Ectodermal cell (in vitro differentiated cells): Measurements from ENCODE around the gene UGT1A1.

Source experiments
- H3K27ac ChIP-seq: 2 replicates; pipeline ENCODE4 v1.7.0; 2013; ENCODE audit warnings: mild to moderate bottlenecking, low read depth, low read length; ENCODE audit not compliant: insufficient read depth, poor library complexity, severe bottlenecking
- H3K27me3 ChIP-seq: 2 replicates; pipeline ENCODE4 v1.7.0; 2013; ENCODE audit warnings: mild to moderate bottlenecking, low read length; ENCODE audit not compliant: insufficient read depth, control insufficient read depth, poor library complexity, severe bottlenecking
- H3K36me3 ChIP-seq: one replicate; pipeline ENCODE4 v1.7.0; 2013; ENCODE audit warnings: low read length; ENCODE audit not compliant: control insufficient read depth, insufficient read depth
- H3K4me1 ChIP-seq: one replicate; pipeline ENCODE4 v1.7.0; 2013; ENCODE audit warnings: low read length; ENCODE audit not compliant: control insufficient read depth, insufficient read depth
- H3K4me3 ChIP-seq: 2 replicates; pipeline ENCODE4 v1.7.0; 2013; ENCODE audit warnings: low read depth, low read length, control low read depth; ENCODE audit not compliant: insufficient read depth
- H3K9me3 ChIP-seq: 2 replicates; pipeline ENCODE4 v1.7.0; 2013; ENCODE audit warnings: mild to moderate bottlenecking, low read length, moderate library complexity; ENCODE audit not compliant: control insufficient read depth
- WGBS, 2 experiments: methylation state at CpG; one replicate each; pipeline ENCODE4 v1.1.7; 2013; ENCODE audit warnings: missing lambda C conversion rate in 2 of 2; 5-methylcytosine and 5-hydroxymethylcytosine counted together

Gene UGT1A1

GRCh38 chr2:233758141-233758540 lies 1.9 kb upstream of the UGT1A1 start:
- Histone ChIP-seq H3K36me3 (no peaks in the 10 kb centered on the region), H3K27ac (no peak overlapping the region), H3K27me3 (no peaks in the 10 kb centered on the region), H3K4me1 (no peaks in the 10 kb centered on the region), H3K9me3 (no peaks in the 10 kb centered on the region), H3K4me3 (no peak overlapping the region)

DNA sequence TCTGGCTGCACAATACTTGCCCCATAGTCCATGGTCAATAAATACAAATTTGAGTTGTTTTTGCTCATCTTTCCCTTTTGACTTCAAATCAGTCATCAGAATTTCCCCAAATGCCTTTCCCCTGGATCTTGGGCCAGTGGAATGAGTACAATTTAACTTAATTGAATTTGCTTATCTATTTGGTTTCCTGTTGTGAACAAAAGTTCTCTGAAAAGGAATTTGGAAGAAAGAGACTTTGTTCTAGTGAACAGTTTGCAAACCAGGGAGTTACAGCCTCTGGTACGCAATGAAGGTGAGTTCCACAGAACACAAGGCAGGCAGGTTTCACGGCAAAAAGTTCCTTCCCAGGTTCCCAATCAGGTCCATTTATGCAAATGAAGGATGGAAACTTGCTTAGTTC lies 1.2 kb upstream of the UGT1A1 start:
- no peaks in the 10 kb centered on the region for H3K27me3 ChIP-seq
- H3K36me3 ChIP-seq: no peaks in the 10 kb centered on the region
- no peak overlapping the region for H3K27ac ChIP-seq
- WGBS, 2 experiments: 94 to 97% methylated on average over 2 of the region's 2 CpGs
- no peak overlapping the region for H3K4me3 ChIP-seq
- H3K9me3 ChIP-seq: no peaks in the 10 kb centered on the region
- no peaks in the 10 kb centered on the region for H3K4me1 ChIP-seq

GRCh38 chr2:233761040-233761769 lies 1.1 kb downstream of the UGT1A1 start:
- H3K27ac ChIP-seq: no peak overlapping the region
- no peaks in the 10 kb centered on the region for H3K9me3 ChIP-seq
- H3K4me3 ChIP-seq: no peak overlapping the region
- 93 to 95% methylated on average over 4 of the region's 4 CpGs for WGBS, 2 experiments
- H3K36me3 ChIP-seq: no peaks in the 10 kb centered on the region
- H3K4me1 ChIP-seq: no peaks in the 10 kb centered on the region
- no peaks in the 10 kb centered on the region for H3K27me3 ChIP-seq

GRCh38 chr2:233764264-233764663 lies 4.2 kb downstream of the UGT1A1 start:
- H3K4me3 ChIP-seq: no peak overlapping the region
- no peaks in the 10 kb centered on the region for H3K9me3 ChIP-seq
- no peaks in the 10 kb centered on the region for H3K4me1 ChIP-seq
- no peaks in the 10 kb centered on the region for H3K36me3 ChIP-seq
- 92% methylated on average over 7 of the region's 7 CpGs for WGBS, 2 experiments
- H3K27ac ChIP-seq: no peak overlapping the region
- no peaks in the 10 kb centered on the region for H3K27me3 ChIP-seq

DNA sequence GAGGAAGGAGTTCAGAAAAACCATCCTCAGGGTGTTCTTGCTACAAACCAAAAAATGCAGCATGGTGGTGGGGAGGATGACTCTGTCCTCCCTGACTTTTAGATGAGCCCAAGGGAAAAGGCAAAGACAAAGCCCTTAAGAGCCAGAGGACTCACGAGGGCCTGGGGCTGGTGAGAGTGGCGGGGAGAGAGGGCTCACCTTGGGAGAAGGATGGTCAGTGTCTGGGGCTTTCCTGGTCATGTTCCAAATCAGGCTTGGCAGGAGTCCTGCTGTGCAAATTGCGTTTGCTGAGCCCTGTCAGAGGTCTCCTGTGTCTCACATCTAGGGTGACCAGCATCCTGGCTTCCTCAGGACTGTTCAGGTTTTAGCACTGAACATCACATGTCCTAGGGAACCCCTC lies 4.7 kb downstream of the UGT1A1 start:
- Histone ChIP-seq H3K36me3 (no peaks in the 10 kb centered on the region), H3K27me3 (no peaks in the 10 kb centered on the region), H3K4me1 (no peaks in the 10 kb centered on the region), H3K9me3 (no peaks in the 10 kb centered on the region), H3K4me3 (no peak overlapping the region), H3K27ac (no peak overlapping the region)
- 85 to 91% methylated on average over 3 of the region's 3 CpGs for WGBS, 2 experiments

- Histone ChIP-seq H3K9me3 (no peaks in the 10 kb centered on the region), H3K27me3 (no peaks in the 10 kb centered on the region), H3K4me1 (no peaks in the 10 kb centered on the region), H3K4me3 (no peak overlapping the region), H3K36me3 (no peaks in the 10 kb centered on the region), H3K27ac (no peak overlapping the region)
- WGBS, 2 experiments: 92 to 93% methylated on average over 3 to 4 of the region's 4 CpGs
Measured at GRCh38 chr2:233766416-233766815, 6.3 kb downstream of the UGT1A1 start.

- Histone ChIP-seq H3K36me3 (no peaks in the 10 kb centered on the region), H3K27ac (no peak overlapping the region), H3K27me3 (no peaks in the 10 kb centered on the region), H3K4me3 (no peak overlapping the region), H3K9me3 (no peaks in the 10 kb centered on the region), H3K4me1 (no peaks in the 10 kb centered on the region)
- WGBS, 2 experiments: 78 to 81% methylated on average over 4 of the region's 4 CpGs
Measured at GRCh38 chr2:233768076-233768475, 8.0 kb downstream of the UGT1A1 start.

DNA sequence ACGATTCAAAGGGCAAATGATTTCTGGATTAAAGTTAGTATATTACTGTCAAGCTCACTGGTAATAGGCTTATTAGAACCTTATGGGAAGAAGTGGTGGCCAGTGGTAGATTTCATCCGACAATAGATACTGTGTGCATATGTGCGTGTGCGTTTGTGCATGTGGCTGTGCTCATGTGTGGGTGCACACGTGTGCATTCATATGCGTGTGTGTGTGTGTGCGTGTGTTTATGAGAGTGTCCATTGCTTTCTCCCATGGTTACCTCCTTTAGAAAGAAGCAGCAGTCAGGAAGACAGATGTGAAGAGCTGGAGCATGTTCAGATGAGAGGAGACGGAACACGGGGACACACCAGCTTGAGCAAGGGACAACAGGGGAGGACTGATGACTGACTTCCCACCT lies 9.2 kb downstream of the UGT1A1 start:
- no peaks in the 10 kb centered on the region for H3K9me3 ChIP-seq
- H3K4me1 ChIP-seq: no peaks in the 10 kb centered on the region
- no peak overlapping the region for H3K4me3 ChIP-seq
- H3K36me3 ChIP-seq: no peaks in the 10 kb centered on the region
- WGBS, 2 experiments: 93 to 95% methylated on average over 9 of the region's 9 CpGs
- no peaks in the 10 kb centered on the region for H3K27me3 ChIP-seq
- H3K27ac ChIP-seq: no peak overlapping the region

DNA sequence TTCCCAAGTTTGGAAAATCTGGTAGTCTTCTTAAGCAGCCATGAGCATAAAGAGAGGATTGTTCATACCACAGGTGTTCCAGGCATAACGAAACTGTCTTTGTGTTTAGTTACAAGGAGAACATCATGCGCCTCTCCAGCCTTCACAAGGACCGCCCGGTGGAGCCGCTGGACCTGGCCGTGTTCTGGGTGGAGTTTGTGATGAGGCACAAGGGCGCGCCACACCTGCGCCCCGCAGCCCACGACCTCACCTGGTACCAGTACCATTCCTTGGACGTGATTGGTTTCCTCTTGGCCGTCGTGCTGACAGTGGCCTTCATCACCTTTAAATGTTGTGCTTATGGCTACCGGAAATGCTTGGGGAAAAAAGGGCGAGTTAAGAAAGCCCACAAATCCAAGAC lies 12.1 kb downstream of the UGT1A1 start:
- Histone ChIP-seq H3K27me3 (no peaks in the 10 kb centered on the region), H3K4me3 (no peak overlapping the region), H3K27ac (no peak overlapping the region), H3K9me3 (no peaks in the 10 kb centered on the region), H3K36me3 (no peaks in the 10 kb centered on the region), H3K4me1 (no peaks in the 10 kb centered on the region)
- 94 to 96% methylated on average over 16 of the region's 16 CpGs for WGBS, 2 experiments

- H3K27me3 ChIP-seq: no peaks in the 10 kb centered on the region
- H3K36me3 ChIP-seq: no peaks in the 10 kb centered on the region
- H3K4me1 ChIP-seq: no peaks in the 10 kb centered on the region
- H3K9me3 ChIP-seq: no peaks in the 10 kb centered on the region
- H3K4me3 ChIP-seq: no peak overlapping the region
- 87 to 88% methylated on average over 5 of the region's 5 CpGs for WGBS, 2 experiments
- no peak overlapping the region for H3K27ac ChIP-seq
Measured at GRCh38 chr2:233772583-233772982, 12.5 kb downstream of the UGT1A1 start.

DNA sequence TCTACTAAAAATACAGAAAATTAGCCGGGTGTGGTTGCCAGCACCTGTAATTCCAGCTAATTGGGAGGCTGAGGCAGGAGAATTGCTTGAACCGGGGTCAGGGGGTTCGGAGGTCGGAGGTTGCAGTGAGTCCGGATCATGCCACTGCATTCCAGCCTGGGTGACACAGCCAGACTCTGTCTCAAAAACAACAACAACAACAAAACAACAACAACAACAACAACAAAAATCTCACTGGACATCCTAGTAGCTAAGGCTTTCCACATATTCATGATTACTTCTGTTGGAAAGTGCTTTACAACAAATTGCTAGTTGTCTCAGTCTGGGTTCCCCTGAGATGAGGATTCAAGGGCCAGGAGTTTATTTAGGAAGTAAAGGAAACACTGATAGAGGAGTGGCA lies 13.8 kb downstream of the UGT1A1 start:
- H3K27ac ChIP-seq: no peak overlapping the region
- H3K36me3 ChIP-seq: no peaks in the 10 kb centered on the region
- H3K27me3 ChIP-seq: no peaks in the 10 kb centered on the region
- H3K4me3 ChIP-seq: no peak overlapping the region
- no peaks in the 10 kb centered on the region for H3K4me1 ChIP-seq
- WGBS, 2 experiments: 93 to 97% methylated on average over 5 of the region's 5 CpGs
- no peaks in the 10 kb centered on the region for H3K9me3 ChIP-seq
